Brain pericyte (primary cell): ENCODE measurements around the gene FAM216A.
"Not testable (repeated sequence)": the region's sequence is repeated elsewhere in the genome, so short reads cannot be mapped to it uniquely, and the experiment has no call there.

Source experiments
- DNase-seq: peaks from one replicate; pipeline ENCODE4 v3.0.0-alpha.2; 2012; ENCODE audit warnings: low read depth, low spot score

Gene FAM216A

GRCh38 chr12:110468214-110469048, at the start of gene FAM216A, which contains the start of gene GPN3:
TSS of gene FAM216A (plus strand) at chr12:110468845. CDS start at chr12:110468876, 31 bp downstream.
TSS of gene GPN3 (minus strand) at chr12:110468257. CDS start at chr12:110468203, 54 bp downstream.
- DNase-seq = peak; percentile 96

GRCh38 chr12:110420644-110421043, 48.0 kb upstream of the FAM216A start:
- not testable (repeated sequence) for DNase-seq

GRCh38 chr12:110421159-110421661, 47.4 kb upstream of the FAM216A start:
- no peak for DNase-seq

- DNase-seq = no peak
Measured at GRCh38 chr12:110421701-110422100, 46.9 kb upstream of the FAM216A start.

- DNase-seq = no peak
Measured at GRCh38 chr12:110424237-110424636, 44.4 kb upstream of the FAM216A start.

- no peak for DNase-seq
Measured at GRCh38 chr12:110426406-110426805, 42.2 kb upstream of the FAM216A start.

- not testable (repeated sequence) for DNase-seq
Measured at GRCh38 chr12:110429676-110430075, 39.0 kb upstream of the FAM216A start.

- DNase-seq = no peak
Measured at GRCh38 chr12:110431957-110432587, 36.6 kb upstream of the FAM216A start.

- no peak for DNase-seq
Measured at GRCh38 chr12:110436231-110436630, 32.4 kb upstream of the FAM216A start.

- no peak for DNase-seq
Measured at GRCh38 chr12:110444455-110444854, 24.2 kb upstream of the FAM216A start.

- DNase-seq = peak; percentile 79
Measured at GRCh38 chr12:110449799-110450497, 18.7 kb upstream of the FAM216A start, which contains the start of gene ARPC3. TSS of gene ARPC3 (minus strand) at chr12:110450337. CDS start at chr12:110450260, 77 bp downstream.

- no peak for DNase-seq
Measured at GRCh38 chr12:110451263-110451662, 17.4 kb upstream of the FAM216A start.

GRCh38 chr12:110453569-110454296, 14.9 kb upstream of the FAM216A start:
- no peak for DNase-seq

GRCh38 chr12:110458756-110459155, 9.9 kb upstream of the FAM216A start:
- DNase-seq = no peak

- not testable (repeated sequence) for DNase-seq
Measured at GRCh38 chr12:110461189-110461588, 7.5 kb upstream of the FAM216A start.

GRCh38 chr12:110465024-110465423, 3.6 kb upstream of the FAM216A start:
- no peak for DNase-seq

- not testable (repeated sequence) for DNase-seq
Measured at GRCh38 chr12:110465765-110466164, 2.9 kb upstream of the FAM216A start.

GRCh38 chr12:110466791-110467190, 1.9 kb upstream of the FAM216A start:
- DNase-seq = no peak

- no peak for DNase-seq
Measured at GRCh38 chr12:110467847-110468213, 815 bp upstream of the FAM216A start.

- no peak for DNase-seq
Measured at GRCh38 chr12:110475426-110475825, 6.8 kb downstream of the FAM216A start.
